DMS114 treated with DMSO at 0.1 percent for 48 hours (cell line): ENCODE results near the gene PPP1R27.
A peak's percentile ranks its signal among the peaks of the same experiment; 100 is the strongest.

Experiments
- DNase-seq: peaks from one replicate; lab custom pipeline; 2025; ENCODE audit not compliant: unreplicated experiment; lab: John Stamatoyannopoulos, UW

The PPP1R27 gene

GRCh38 chr17:81834831-81835267 lies at the start of gene PPP1R27:
Gene PPP1R27 (minus strand): TSS chr17:81835050. CDS start chr17:81834953, 97 bp downstream.
- DNase-seq, result no peak

GRCh38 chr17:81884520-81884919 lies 49.7 kb upstream of the PPP1R27 start:
- no peak for DNase-seq

GRCh38 chr17:81879121-81879520 lies 44.3 kb upstream of the PPP1R27 start:
- DNase-seq, result no peak

GRCh38 chr17:81878294-81878693 lies 43.4 kb upstream of the PPP1R27 start:
- no peak for DNase-seq

- DNase-seq, result no peak
These were observed 42.7 kb upstream of the PPP1R27 start for GRCh38 chr17:81877569-81877968.

GRCh38 chr17:81871387-81872230 lies 36.8 kb upstream of the PPP1R27 start:
- peak; percentile 56 for DNase-seq

- DNase-seq, result no peak
These were observed 36.1 kb upstream of the PPP1R27 start, which contains the start of gene ARHGDIA for GRCh38 chr17:81870981-81871386. Gene ARHGDIA (minus strand): TSS chr17:81871337. CDS start chr17:81869930, 1,407 bp downstream.

GRCh38 chr17:81870131-81870980 lies 35.5 kb upstream of the PPP1R27 start:
- no peak for DNase-seq

GRCh38 chr17:81869221-81870130 lies 34.6 kb upstream of the PPP1R27 start:
- no peak for DNase-seq

- no peak for DNase-seq
These were observed 33.9 kb upstream of the PPP1R27 start for GRCh38 chr17:81868674-81869220.

- DNase-seq, result no peak
These were observed 33.3 kb upstream of the PPP1R27 start for GRCh38 chr17:81867991-81868673.

- peak; percentile 34 for DNase-seq
These were observed 32.5 kb upstream of the PPP1R27 start for GRCh38 chr17:81867170-81867990.

GRCh38 chr17:81866440-81867169 lies 31.8 kb upstream of the PPP1R27 start:
- DNase-seq, result no peak

GRCh38 chr17:81865733-81866439 lies 31.0 kb upstream of the PPP1R27 start:
- DNase-seq, result no peak

- no peak for DNase-seq
These were observed 30.5 kb upstream of the PPP1R27 start for GRCh38 chr17:81865358-81865732.

- no peak for DNase-seq
These were observed 29.3 kb upstream of the PPP1R27 start for GRCh38 chr17:81863833-81864768.
